K562 (cell line): ENCODE data around the gene GPR153. TPM values are rescaled to one million over a fixed set of nuclear protein-coding genes. Genes with fewer than 3 reads are reported as not detected.

Experiments
- ATAC-seq: fragments of 200-7000 bp; cut with Tn5 transposase; 3 replicates; pipeline ENCODE4 v1.9.1; 2020; ENCODE audit warnings: moderate library complexity
- BruUV-seq: library from RNA; stranded (reverse); fragments of 400-500 nt; replicated peaks from 2 replicates; lab custom pipeline; 2021; lab: Mats Ljungman, UMichigan
- CTCF ChIA-PET: fragments of 300-600 bp; formaldehyde crosslinking; extraction: SDS; loops from one replicate; lab custom pipeline; 2021; ENCODE audit warnings: low intra/inter-chr PET ratio; lab: Yijun Ruan, JAX
- POLR2A ChIA-PET: fragments of 300-600, 350-650 bp; sonication (Branson Sonifier 250); formaldehyde crosslinking; extraction: SDS; loops from one replicate; lab custom pipeline; 2021; ENCODE audit warnings: antibody characterized with exemption, inconsistent platforms; lab: Yijun Ruan, JAX
- DNase-seq, 4 experiments: peaks; one replicate each; pipeline versions ENCODE4 v3.0.0 to v3.0.0-alpha.2; 2011 to 2018; ENCODE audit warnings: low spot score in 3 of 4, mixed read lengths in 3 of 4; ENCODE audit errors: extremely low read depth in 1 of 4
- FAIRE-seq: peaks from 2 replicates; lab custom pipeline; 2011; peaks lifted over from hg19 to GRCh38; lab: Jason Lieb, UNC
- H2AFZ ChIP-seq: 2 replicates; pipeline ENCODE4 v1.6.0; 2011; ENCODE audit warnings: low read depth, low read length, control low read depth, inconsistent platforms
- H3K27ac ChIP-seq: fragments of 200-600 bp; 3 replicates; pipeline ENCODE4 v1.8.0; 2011; ENCODE audit warnings: low read depth, mild to moderate bottlenecking, control low read depth, inconsistent platforms, low read length, moderate library complexity, mixed read lengths; ENCODE audit errors: extremely low read depth
- H3K27me3 ChIP-seq, 2 experiments: fragments of 300-600 bp in 1 of 2; 2 replicates in 1 of 2; 3 replicates in 1 of 2; pipeline versions ENCODE4 v1.6.0 to v1.8.0; 2011; ENCODE audit warnings: inconsistent platforms in 2 of 2, low read length in 2 of 2, mild to moderate bottlenecking in 1 of 2, mixed read lengths in 1 of 2, moderate library complexity in 1 of 2; ENCODE audit not compliant: control insufficient read depth in 2 of 2, insufficient read depth in 2 of 2
- H3K36me3 ChIP-seq: fragments of 300-600 bp; 3 replicates; pipeline ENCODE4 v1.8.0; 2011; ENCODE audit warnings: mild to moderate bottlenecking, low read length, inconsistent platforms; ENCODE audit not compliant: control insufficient read depth, insufficient read depth
- H3K4me1 ChIP-seq, 2 experiments: fragments of 200-600 bp in 1 of 2; replicated peaks in 1 of 2; 2 replicates in 1 of 2; 3 replicates in 1 of 2; pipeline versions ENCODE4 v1.5.1 to v1.8.0; 2011; ENCODE audit warnings: inconsistent platforms in 2 of 2, low read length in 2 of 2, mild to moderate bottlenecking in 1 of 2, mixed read lengths in 1 of 2, moderate library complexity in 1 of 2; ENCODE audit not compliant: control insufficient read depth in 2 of 2, insufficient read depth in 2 of 2
- H3K4me2 ChIP-seq: 2 replicates; pipeline ENCODE4 v1.6.1; 2011; ENCODE audit warnings: low read length, control low read depth, inconsistent platforms, mixed read lengths; ENCODE audit not compliant: insufficient read depth
- H3K4me3 ChIP-seq: fragments of 200-600 bp; sonication (generic), shearing (Covaris generic); 2 replicates; pipeline ENCODE4 v1.5.1; 2016; ENCODE audit warnings: control low read depth, inconsistent platforms
- H3K79me2 ChIP-seq: fragments of 200-600 bp; 3 replicates; pipeline ENCODE4 v1.8.0; 2011; ENCODE audit warnings: low read length, inconsistent platforms; ENCODE audit not compliant: control insufficient read depth, insufficient read depth
- H3K9ac ChIP-seq, 2 experiments: 2 replicates each; pipeline versions ENCODE4 v1.6.0 to v1.6.1; 2011; ENCODE audit warnings: low read depth in 2 of 2, low read length in 2 of 2, control low read depth in 1 of 2, inconsistent platforms in 1 of 2, mild to moderate bottlenecking in 1 of 2, mixed read lengths in 1 of 2; ENCODE audit not compliant: insufficient read depth in 1 of 2
- H3K9me1 ChIP-seq: one replicate; pipeline ENCODE4 v1.6.0; 2011; ENCODE audit warnings: inconsistent platforms, mild to moderate bottlenecking, low read length, moderate library complexity; ENCODE audit not compliant: control insufficient read depth, insufficient read depth
- H3K9me3 ChIP-seq: replicated peaks from 2 replicates; pipeline ENCODE4 v1.5.1; 2011; ENCODE audit warnings: low read depth, low read length, inconsistent platforms; ENCODE audit not compliant: control insufficient read depth, insufficient read depth
- H4K20me1 ChIP-seq: replicated peaks from 2 replicates; pipeline ENCODE4 v1.6.1; 2011; ENCODE audit warnings: low read length, inconsistent platforms, mixed read lengths; ENCODE audit not compliant: control insufficient read depth, insufficient read depth
- CBFA2T3 ChIP-seq: fragments of 450-650 bp; IDR thresholded peaks from 2 replicates; pipeline ENCODE4 v1.6.1; 2017
- ERF ChIP-seq: fragments of 450-650 bp; formaldehyde crosslinking; IDR thresholded peaks from 2 replicates; pipeline ENCODE4 v1.4.0; 2020; ENCODE audit warnings: mild to moderate bottlenecking, mixed read lengths
- FIP1L1 ChIP-seq: fragments of 200-400 bp; formaldehyde crosslinking; IDR thresholded peaks from 2 replicates; pipeline ENCODE4 v1.6.1; 2018; ENCODE audit warnings: mild to moderate bottlenecking, low read depth, low read length; ENCODE audit not compliant: poor library complexity, severe bottlenecking
- ID3 ChIP-seq, 2 experiments: fragments of 250-450 bp in 1 of 2; fragments of 450-650 bp in 1 of 2; sonication (Bioruptor Pico) in 1 of 2; IDR thresholded peaks; 2 replicates each; pipeline versions ENCODE4 v1.6.1 to v1.8.0; 2016 to 2021; ENCODE audit warnings: mild to moderate bottlenecking in 2 of 2, moderate library complexity in 2 of 2, missing compliant biosample characterization in 1 of 2, missing genetic modification characterization in 1 of 2
- MEF2D ChIP-seq: conservative IDR thresholded peaks from 2 replicates; pipeline ENCODE4 v1.6.1; 2016; ENCODE audit warnings: low read depth, missing genetic modification characterization, missing compliant biosample characterization
- MITF ChIP-seq: IDR thresholded peaks from 2 replicates; pipeline ENCODE4 v1.6.1; 2014; ENCODE audit warnings: antibody characterized with exemption
- SNAPC5 ChIP-seq: fragments of 250-450 bp; sonication (Bioruptor Pico); IDR thresholded peaks from 2 replicates; pipeline ENCODE4 v1.8.0; 2021; ENCODE audit warnings: moderate library complexity, mild to moderate bottlenecking, inconsistent platforms
- ZFP30 ChIP-seq: fragments of 250-450 bp; sonication (Bioruptor Pico); IDR thresholded peaks from 2 replicates; pipeline ENCODE4 v1.8.0; 2022; ENCODE audit warnings: moderate library complexity, mild to moderate bottlenecking, inconsistent platforms, borderline replicate concordance
- ZNF277 ChIP-seq: fragments of 250-450 bp; sonication (Bioruptor Pico); IDR thresholded peaks from 2 replicates; pipeline ENCODE4 v1.8.0; 2022; ENCODE audit warnings: inconsistent platforms, mild to moderate bottlenecking, moderate library complexity, borderline replicate concordance
- ZNF280B ChIP-seq: fragments of 250-450 bp; sonication (Bioruptor Pico); IDR thresholded peaks from 2 replicates; pipeline ENCODE4 v1.5.1; 2021; ENCODE audit warnings: mild to moderate bottlenecking
- ZNF518B ChIP-seq: fragments of 250-450 bp; sonication (Bioruptor Pico); IDR thresholded peaks from 2 replicates; pipeline ENCODE4 v1.5.0; 2021; ENCODE audit warnings: mild to moderate bottlenecking, moderate library complexity
- WGBS: fragments of 100-300 bp; shearing (Covaris generic); methylation state at CpG from one replicate; pipeline ENCODE4 v1.1.6; 2016; ENCODE audit warnings: low coverage, mixed read lengths; ENCODE audit not compliant: insufficient coverage; ENCODE audit errors: missing lambda C conversion rate; 5-methylcytosine and 5-hydroxymethylcytosine counted together
- in situ Hi-C: fragments of 300-500 bp; cut with MboI; formaldehyde crosslinking; loops from 4 replicates; pipeline ENCODE4 v1.15.0; 2018; ENCODE audit warnings: inconsistent platforms, mixed read lengths
- intact Hi-C: fragments of 100-400 bp; cut with micrococcal nuclease; formaldehyde crosslinking; loops from 2 replicates; pipeline ENCODE4 v1.14.2; 2022
- polyA plus RNA-seq, 8 experiments: library from polyadenylated mRNA; depleted of rRNA in 4 of 8; stranded (reverse) in 5 of 8; unstranded in 3 of 8; fragments of >200 nt; fragmentation: Nextera tagmentation in 2 of 8; fragmentation: Illumina TruSeq in 1 of 8; extraction: Ambion mirVana in 2 of 8; extraction: Trizol in 1 of 8; gene quantifications; 2 replicates each; pipeline versions ENCODE4 v1.2.1 to v1.2.3, GENCODE V29; 2011 to 2014; ENCODE audit warnings: inconsistent platforms in 1 of 8, missing spikeins in 1 of 8
- total RNA-seq, 7 experiments: library from RNA; depleted of rRNA in 6 of 7; stranded (reverse); fragments of >200 nt in 6 of 7; fragmentation: Illumina TruSeq in 2 of 7; extraction: Trizol in 2 of 7; gene quantifications; 2 replicates each; pipeline versions ENCODE4 v1.2.1 to v1.2.3, GENCODE V29; 2011 to 2021; ENCODE audit warnings: low replicate concordance in 1 of 7

Gene GPR153
- total and polyA plus RNA-seq, 9 of the 15 experiments (the other 6 are each of a cell fraction or from before 2014, with no cell fraction given) = 0.01 to 1.5 (median 0.51) TPM

GRCh38 chr1:6234502-6235295 is 26.2 kb downstream of the GPR153 start:
- peak overlapping the region; percentile 95 for H3K4me3 ChIP-seq
- DNase-seq (peak in 2 of 4 experiments; percentile 53 to 67), ATAC-seq (peak; percentile 45), FAIRE-seq (peak; percentile 77)
- peak overlapping the region; percentile 77; the same call in 1 of the 2 replicates for H2AFZ ChIP-seq
- H3K27me3 ChIP-seq = peaks cover 0 to under 1% of the 10 kb centered on the region in 2 experiments; a peak in 1 of 5 replicates
- H3K27ac ChIP-seq = peak overlapping the region; percentile 85
- H3K9me3 ChIP-seq = no peaks in the 10 kb centered on the region
- H3K9ac ChIP-seq = peak overlapping the region; percentile 74 to 100
- 7% methylated on average over 20 of the region's 20 CpGs for WGBS
- in situ Hi-C loops = no loop called here
- intact Hi-C loops = loop anchor here (2.0 kb wide), 1 partner anchor 36 kb away; the partner anchor contains the start of gene RPL22
- no peaks in the 10 kb centered on the region for H4K20me1 ChIP-seq
- BruUV-seq = TSS peak; percentile 39
- CTCF ChIA-PET = no interaction called here
- no peaks in the 10 kb centered on the region for H3K9me1 ChIP-seq
- peaks cover 31% of the 10 kb centered on the region for H3K79me2 ChIP-seq
- POLR2A ChIA-PET = interaction anchor here (0.6 to 2.0 kb wide), 13 partner anchors 9 to 261 kb away, joined by 3 to 14 read pairs (median 5); partner anchors contain the start of gene RNF207
- peak overlapping the region; percentile 91 for H3K4me2 ChIP-seq
- peaks cover 10 to 28% of the 10 kb centered on the region in 2 experiments; a peak in 4 of 5 replicates for H3K4me1 ChIP-seq
- H3K36me3 ChIP-seq = peaks cover 46% of the 10 kb centered on the region
- TF ChIP-seq FIP1L1 (no peak), CBFA2T3 (no peak), ZNF280B (CRISPR knock-in tag) (no peak), MITF (no peak), ZNF277 (no peak), ZNF518B (CRISPR knock-in tag) (no peak), ERF (CRISPR knock-in tag) (no peak), ID3 (CRISPR knock-in tag; IDR thresholded peaks at IDR 0.05) (no peak), ID3 (tag; IDR thresholded peaks at IDR 0.05) (no peak), MEF2D (no peak), ZFP30 (no peak), SNAPC5 (CRISPR knock-in tag) (no peak)
